PC-9 (cell line): Measurements from ENCODE around the gene SPON1. TPM values are rescaled to one million over a fixed set of nuclear protein-coding genes. Genes with fewer than 3 reads are reported as not detected.

Experiments used
- BruUV-seq: library from RNA; stranded (reverse); fragments of 400-500 nt; replicated peaks from 2 replicates; lab custom pipeline; 2021; lab: Mats Ljungman, UMichigan
- CTCF ChIA-PET: fragments of 300-600 bp; sonication (Branson Sonifier 250); formaldehyde crosslinking; loops from one replicate; lab custom pipeline; 2022; ENCODE audit warnings: antibody characterized with exemption; lab: Charles Lee
- POLR2A ChIA-PET: fragments of 300-600 bp; sonication (Branson Sonifier 250); formaldehyde crosslinking; loops from one replicate; lab custom pipeline; 2022; ENCODE audit warnings: antibody characterized with exemption; ENCODE audit not compliant: unreplicated experiment; lab: Charles Lee
- DNase-seq, 2 experiments: peaks; one replicate each; pipeline versions ENCODE4 v3.0.0 to v3.0.0-alpha.2; 2015 to 2022; ENCODE audit warnings: mixed read lengths in 1 of 2
- H2AFZ ChIP-seq: fragments of 200-600 bp; sonication (generic); 2 replicates; pipeline ENCODE4 v1.8.1; 2017; ENCODE audit warnings: antibody characterized with exemption
- H3F3A ChIP-seq: fragments of 200-600 bp; sonication (generic); 2 replicates; pipeline ENCODE4 v1.8.1; 2017; ENCODE audit warnings: antibody characterized with exemption, mild to moderate bottlenecking, low read depth; ENCODE audit not compliant: insufficient read depth
- H3K27ac ChIP-seq: fragments of 200-600 bp; sonication (generic); 2 replicates; pipeline ENCODE4 v1.6.1; 2016; ENCODE audit warnings: mixed run types
- H3K27me3 ChIP-seq: fragments of 200-600 bp; sonication (generic); 2 replicates; pipeline ENCODE4 v1.6.1; 2016; ENCODE audit warnings: low read depth, mixed run types; ENCODE audit not compliant: insufficient read depth
- H3K36me3 ChIP-seq: fragments of 200-600 bp; sonication (generic); 2 replicates; pipeline ENCODE4 v1.6.1; 2016; ENCODE audit warnings: low read depth, mixed run types
- H3K4me1 ChIP-seq: fragments of 200-600 bp; sonication (generic); replicated peaks from 2 replicates; pipeline ENCODE4 v1.6.1; 2016; ENCODE audit warnings: mixed run types; ENCODE audit not compliant: insufficient read depth
- H3K4me2 ChIP-seq: fragments of 200-600 bp; sonication (generic); 2 replicates; pipeline ENCODE4 v1.6.1; 2017; ENCODE audit warnings: mixed run types
- H3K4me3 ChIP-seq: fragments of 200-600 bp; sonication (generic); 2 replicates; pipeline ENCODE4 v1.6.1; 2016; ENCODE audit warnings: mixed run types
- H3K79me2 ChIP-seq: fragments of 200-600 bp; sonication (generic); 2 replicates; pipeline ENCODE4 v1.6.1; 2017; ENCODE audit warnings: low read depth, mixed run types
- H3K9me2 ChIP-seq: fragments of 200-600 bp; sonication (generic); 2 replicates; pipeline ENCODE4 v1.8.1; 2017; ENCODE audit warnings: mild to moderate bottlenecking; ENCODE audit not compliant: insufficient read depth
- H3K9me3 ChIP-seq: fragments of 200-600 bp; sonication (generic); 2 replicates; pipeline ENCODE4 v1.8.1; 2016; ENCODE audit warnings: low read depth; ENCODE audit not compliant: insufficient read depth
- H4K20me1 ChIP-seq: fragments of 200-600 bp; sonication (generic); 2 replicates; pipeline ENCODE4 v1.8.1; 2017; ENCODE audit not compliant: insufficient read depth
- EZH2 ChIP-seq: fragments of 200-600 bp; sonication (generic); IDR thresholded peaks from 2 replicates; pipeline ENCODE4 v1.8.0; 2017; ENCODE audit warnings: antibody characterized with exemption, low read depth
- intact Hi-C: fragments of 100-400 bp; cut with micrococcal nuclease; formaldehyde crosslinking; loops from one replicate; pipeline ENCODE4 v1.10.0; 2022; ENCODE audit not compliant: unreplicated experiment
- total RNA-seq: library from RNA; stranded (reverse); gene quantifications from 2 replicates; pipeline ENCODE4 v1.2.3, GENCODE V29; 2021
- TF ChIP-seq, protein P1 (sequence below): fragments of 200-600 bp; sonication (generic); conservative IDR thresholded peaks from 2 replicates; pipeline ENCODE4 v1.6.1; 2017; ENCODE audit warnings: mixed run types, antibody characterized with exemption, mild to moderate bottlenecking, moderate library complexity

The SPON1 gene
- total RNA-seq, 1 experiment from 2014 or later, result 0.70 TPM

DNA sequence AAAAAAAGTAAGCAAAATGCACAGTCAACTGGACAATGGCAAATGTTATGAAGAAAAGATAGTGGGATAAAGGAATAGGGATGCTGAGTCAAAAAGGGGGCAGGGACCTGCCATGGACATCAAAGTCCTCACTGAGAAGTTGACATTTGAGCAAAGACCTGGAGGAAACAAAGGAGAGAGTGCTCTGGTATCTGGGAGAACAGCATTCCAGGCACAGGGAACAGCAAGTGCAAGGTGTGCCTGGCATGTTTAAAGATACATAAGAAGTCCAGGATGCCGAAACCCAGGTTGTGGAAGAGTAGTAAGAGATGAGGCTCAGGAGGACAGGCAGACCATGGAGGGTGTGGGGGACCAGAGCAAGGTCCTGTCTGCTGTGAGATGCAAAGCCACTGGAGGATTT, 273.2 kb downstream of the SPON1 start:
- no peak overlapping the region for H3K4me3 ChIP-seq
- H3K9me3 ChIP-seq, result no peaks in the 10 kb centered on the region
- CTCF ChIA-PET, result no interaction called here
- no peak overlapping the region for H3K27ac ChIP-seq
- no peaks in the 10 kb centered on the region for H3K4me1 ChIP-seq
- no TSS peak for BruUV-seq
- POLR2A ChIA-PET, result no interaction called here
- TF ChIP-seq, protein P1, sequence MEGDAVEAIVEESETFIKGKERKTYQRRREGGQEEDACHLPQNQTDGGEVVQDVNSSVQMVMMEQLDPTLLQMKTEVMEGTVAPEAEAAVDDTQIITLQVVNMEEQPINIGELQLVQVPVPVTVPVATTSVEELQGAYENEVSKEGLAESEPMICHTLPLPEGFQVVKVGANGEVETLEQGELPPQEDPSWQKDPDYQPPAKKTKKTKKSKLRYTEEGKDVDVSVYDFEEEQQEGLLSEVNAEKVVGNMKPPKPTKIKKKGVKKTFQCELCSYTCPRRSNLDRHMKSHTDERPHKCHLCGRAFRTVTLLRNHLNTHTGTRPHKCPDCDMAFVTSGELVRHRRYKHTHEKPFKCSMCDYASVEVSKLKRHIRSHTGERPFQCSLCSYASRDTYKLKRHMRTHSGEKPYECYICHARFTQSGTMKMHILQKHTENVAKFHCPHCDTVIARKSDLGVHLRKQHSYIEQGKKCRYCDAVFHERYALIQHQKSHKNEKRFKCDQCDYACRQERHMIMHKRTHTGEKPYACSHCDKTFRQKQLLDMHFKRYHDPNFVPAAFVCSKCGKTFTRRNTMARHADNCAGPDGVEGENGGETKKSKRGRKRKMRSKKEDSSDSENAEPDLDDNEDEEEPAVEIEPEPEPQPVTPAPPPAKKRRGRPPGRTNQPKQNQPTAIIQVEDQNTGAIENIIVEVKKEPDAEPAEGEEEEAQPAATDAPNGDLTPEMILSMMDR, result no peak
- TF ChIP-seq EZH2, result no peak
- DNase-seq, result no peak
- no peaks in the 10 kb centered on the region; the same call in 1 of the 2 replicates for H3K27me3 ChIP-seq
- intact Hi-C loops, result no loop called here
- H3K9me2 ChIP-seq, result no peaks in the 10 kb centered on the region
- H3K79me2 ChIP-seq, result no peaks in the 10 kb centered on the region
- H2AFZ ChIP-seq, result no peak overlapping the region
- H4K20me1 ChIP-seq, result no peaks in the 10 kb centered on the region
- no peaks in the 10 kb centered on the region for H3K36me3 ChIP-seq
- no peaks in the 10 kb centered on the region for H3F3A ChIP-seq
- no peak overlapping the region for H3K4me2 ChIP-seq

DNA sequence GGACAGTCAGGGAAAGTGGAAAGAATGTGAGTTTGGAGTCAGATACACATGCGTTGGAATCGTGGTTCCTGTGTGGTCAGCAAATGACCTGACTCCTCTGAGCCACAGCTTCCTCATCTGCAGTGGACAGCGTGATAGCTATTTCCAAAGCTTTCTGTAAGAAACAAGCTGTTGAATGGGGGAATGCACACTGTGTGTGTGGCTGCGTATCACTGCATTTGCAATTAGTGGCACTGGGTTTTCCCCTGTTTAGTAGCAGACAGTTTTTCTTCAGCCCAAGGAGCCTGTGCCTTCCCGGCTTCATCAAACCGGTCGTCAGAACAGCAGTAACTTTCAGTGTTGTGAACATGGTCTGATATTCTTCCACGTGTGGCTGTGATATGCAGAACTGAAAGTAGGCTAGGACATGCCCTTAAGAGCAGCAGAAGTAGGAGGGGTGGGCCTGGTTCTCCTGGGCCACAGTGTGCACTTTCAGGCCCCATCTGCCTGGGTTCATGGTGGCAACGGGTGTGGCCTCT, 275.0 kb downstream of the SPON1 start:
- H3K4me1 ChIP-seq, result no peaks in the 10 kb centered on the region
- intact Hi-C loops, result no loop called here
- H4K20me1 ChIP-seq, result no peaks in the 10 kb centered on the region
- no peaks in the 10 kb centered on the region for H3K9me3 ChIP-seq
- H3F3A ChIP-seq, result no peaks in the 10 kb centered on the region
- no TSS peak for BruUV-seq
- H2AFZ ChIP-seq, result no peak overlapping the region
- POLR2A ChIA-PET, result no interaction called here
- no peak overlapping the region for H3K4me2 ChIP-seq
- H3K79me2 ChIP-seq, result no peaks in the 10 kb centered on the region
- H3K27me3 ChIP-seq, result no peaks in the 10 kb centered on the region; the same call in 1 of the 2 replicates
- DNase-seq, result no peak
- CTCF ChIA-PET, result no interaction called here
- H3K27ac ChIP-seq, result no peak overlapping the region
- no peaks in the 10 kb centered on the region for H3K9me2 ChIP-seq
- H3K36me3 ChIP-seq, result no peaks in the 10 kb centered on the region
- H3K4me3 ChIP-seq, result no peak overlapping the region
- TF ChIP-seq, protein P1, result no peak
- no peak for TF ChIP-seq EZH2

DNA sequence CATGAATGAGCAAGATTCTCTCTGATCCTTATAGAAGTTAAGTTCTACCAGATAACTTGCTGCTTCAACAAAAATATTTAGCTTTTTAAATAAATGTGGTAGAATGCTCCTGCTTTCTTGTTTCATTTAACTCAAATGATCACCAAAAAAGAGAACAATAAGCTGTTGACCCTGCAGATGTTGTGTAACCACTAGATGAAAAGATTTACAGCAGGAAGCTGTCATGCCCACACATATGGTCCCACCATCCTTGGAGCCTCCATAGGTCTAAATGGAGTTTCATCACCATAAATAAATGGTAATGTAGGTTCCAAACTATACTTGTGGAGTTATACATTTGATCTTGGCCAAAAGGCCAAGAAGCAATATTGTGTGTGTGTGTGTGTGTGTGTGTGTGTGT, 277.7 kb downstream of the SPON1 start:
- intact Hi-C loops, result no loop called here
- no peak overlapping the region for H3K4me2 ChIP-seq
- no TSS peak for BruUV-seq
- H4K20me1 ChIP-seq, result no peaks in the 10 kb centered on the region
- POLR2A ChIA-PET, result no interaction called here
- no peaks in the 10 kb centered on the region for H3K9me2 ChIP-seq
- H3K79me2 ChIP-seq, result no peaks in the 10 kb centered on the region
- no peaks in the 10 kb centered on the region for H3K4me1 ChIP-seq
- no peak overlapping the region for H3K4me3 ChIP-seq
- H3K9me3 ChIP-seq, result no peaks in the 10 kb centered on the region
- H3K36me3 ChIP-seq, result no peaks in the 10 kb centered on the region
- DNase-seq, result no peak
- H3K27me3 ChIP-seq, result no peaks in the 10 kb centered on the region; the same call in 1 of the 2 replicates
- no peak overlapping the region for H2AFZ ChIP-seq
- H3F3A ChIP-seq, result no peaks in the 10 kb centered on the region
- CTCF ChIA-PET, result no interaction called here
- TF ChIP-seq, protein P1, result no peak
- TF ChIP-seq EZH2, result no peak
- H3K27ac ChIP-seq, result no peak overlapping the region
